ENCODE results near the gene TLL2.

DNA sequence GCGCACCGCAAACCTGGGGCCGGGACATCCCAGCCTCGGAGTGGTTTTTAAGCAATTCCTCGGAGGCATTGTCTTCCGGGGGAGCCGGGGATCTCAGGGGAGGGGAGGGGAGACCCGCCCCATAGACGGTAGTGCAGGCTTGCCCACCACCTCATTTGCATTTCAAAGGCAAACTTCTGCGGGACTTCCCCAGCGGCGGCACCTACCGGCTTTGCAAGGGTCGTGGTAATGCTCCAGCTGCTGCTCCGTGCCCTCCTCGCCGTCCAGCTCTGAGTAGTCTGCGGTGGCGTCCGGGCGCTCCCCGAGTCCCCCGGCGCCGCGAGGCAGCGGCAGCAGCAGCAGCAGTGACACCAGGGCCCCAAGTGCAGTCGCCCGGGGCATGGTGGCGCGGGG, 425 bp downstream of the TLL2 start:
- TF ChIP-seq POLR2AphosphoS5 (IDR thresholded peaks at IDR 0.05; ENCODE audit: borderline replicate concordance, low read depth, low read length), result no peak
- TF ChIP-seq EZH2 (IDR thresholded peaks at IDR 0.05), result no peak
- TF ChIP-seq FOXP2 (optimal IDR thresholded peaks at IDR 0.05; ENCODE audit: control extremely low read depth, extremely low read length, insufficient read depth), result no peak
